ENCODE data around the gene PECR. TPM values are rescaled to one million over a fixed set of nuclear protein-coding genes. Genes with fewer than 3 reads are reported as not detected.

PECR gene
- total RNA-seq, 1 experiment from 2014 or later: 15.3 TPM

DNA sequence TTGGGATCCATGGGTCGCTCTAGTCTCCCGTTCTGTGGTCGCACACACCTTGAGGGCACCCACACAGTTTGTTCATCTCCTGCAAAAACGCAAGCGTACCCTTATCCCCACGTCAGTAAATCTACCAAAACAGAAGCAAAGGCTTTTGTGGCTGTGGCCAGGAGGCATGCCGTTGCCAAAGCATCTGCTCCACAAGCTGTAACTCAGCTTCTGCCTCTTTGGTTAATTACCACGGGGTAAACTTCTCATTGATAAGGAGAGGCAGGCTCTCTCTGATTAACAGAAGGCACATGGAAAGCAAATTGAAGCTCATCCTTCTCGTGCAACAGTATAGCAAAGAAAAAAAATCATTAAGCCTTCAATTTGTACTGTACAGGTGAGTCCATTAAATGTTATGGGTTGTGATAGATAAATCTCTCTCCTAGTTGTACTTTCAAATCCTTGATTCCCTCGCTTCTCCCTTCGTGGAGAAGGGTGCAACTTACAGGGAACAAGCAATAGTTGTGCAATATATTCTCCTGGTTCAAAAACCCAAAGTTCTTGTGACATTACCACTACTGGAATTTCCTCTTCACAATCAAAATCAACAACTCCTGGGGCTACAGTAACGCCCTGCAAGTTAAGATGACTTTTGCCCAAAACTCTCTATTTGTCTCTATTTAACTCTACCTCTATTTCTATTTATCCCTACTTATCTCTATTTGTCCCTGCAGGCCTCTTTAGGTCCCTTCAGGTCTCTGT, 10.3 kb downstream of the PECR start:
- no peak overlapping the region for H3K4me2 ChIP-seq (ENCODE audit: insufficient read depth, insufficient read length, low read length)

More for the DNA sequence above, 10.3 kb downstream of the PECR start:
- H3K14ac ChIP-seq (ENCODE audit: insufficient read depth, low read length): no peak overlapping the region
- H3K23me2 ChIP-seq (ENCODE audit: insufficient read length, low read depth, low read length, poor library complexity, severe bottlenecking): no peaks in the 10 kb centered on the region
- H4K5ac ChIP-seq (ENCODE audit: insufficient read length, low read depth, low read length): no peak overlapping the region
- H2AK5ac ChIP-seq (ENCODE audit: insufficient read length, low read length): no peak overlapping the region
- H3K4ac ChIP-seq (ENCODE audit: low read depth, low read length): no peak overlapping the region
- H3K9me3 ChIP-seq (ENCODE audit: control insufficient read depth, low read depth, low read length): no peaks in the 10 kb centered on the region
- H3K79me2 ChIP-seq (ENCODE audit: insufficient read depth, low read length): no peaks in the 10 kb centered on the region
- H3K27me3 ChIP-seq (ENCODE audit: insufficient read depth, low read length): no peaks in the 10 kb centered on the region
- no peak overlapping the region for H4K8ac ChIP-seq (replicated peaks; ENCODE audit: insufficient read length, low read depth, low read length)
- H3K18ac ChIP-seq (ENCODE audit: insufficient read length, low read depth, low read length): no peak overlapping the region
- Mint-ChIP-seq H3K36me3 (ENCODE audit: insufficient read depth in 1 of 3, low read depth in 3 of 3) (peaks cover 0 to 5% (median 2%) of the 10 kb centered on the region in 3 experiments; a peak in 5 of 7 replicates), H3K4me1 (peaks cover under 1 to 8% of the 10 kb centered on the region in 2 experiments), H3K9me3 (no peaks in the 10 kb centered on the region), H3K4me3 (no peak overlapping the region), H3K27ac (peak overlapping the region in 1 of 3 experiments; percentile 27; a peak in 1 of 7 replicates), H3K27me3 (ENCODE audit: low read depth) (no peaks in the 10 kb centered on the region)
- H2BK5ac ChIP-seq (ENCODE audit: insufficient read length, low read length): no peak overlapping the region
- no peaks in the 10 kb centered on the region for H4K20me1 ChIP-seq (ENCODE audit: control insufficient read depth, insufficient read depth, insufficient read length)
- H3K27ac ChIP-seq (ENCODE audit: insufficient read length, low read depth, low read length): no peak overlapping the region
- H3K23ac ChIP-seq (ENCODE audit: insufficient read length, low read depth, low read length): no peak overlapping the region
- H4K91ac ChIP-seq (ENCODE audit: insufficient read length, low read depth, low read length): no peak overlapping the region
- no peak overlapping the region for H2BK12ac ChIP-seq (ENCODE audit: insufficient read length, low read depth, low read length)
- no peak overlapping the region for H3K9ac ChIP-seq (ENCODE audit: extremely low read depth, insufficient read length, low read length)
- WGBS (ENCODE audit: extremely low coverage, insufficient read length, low lambda C conversion rate): no CpG with 5 or more reads among the region's 12 CpGs
- H2BK120ac ChIP-seq (ENCODE audit: low read depth, low read length, poor library complexity, severe bottlenecking): no peak overlapping the region
- H3K4me1 ChIP-seq (ENCODE audit: insufficient read depth, low read length): no peaks in the 10 kb centered on the region
- H2BK20ac ChIP-seq (ENCODE audit: low read depth, low read length, poor library complexity, severe bottlenecking): no peak overlapping the region
- H3K79me1 ChIP-seq (ENCODE audit: insufficient read depth, low read depth, low read length, poor library complexity, severe bottlenecking): no peaks in the 10 kb centered on the region
- DNase-seq: no peak
- H3K56ac ChIP-seq (ENCODE audit: insufficient read length, low read depth, low read length): no peak overlapping the region
- H2BK15ac ChIP-seq (ENCODE audit: low read depth, low read length): no peak overlapping the region
- no peak overlapping the region for H2AFZ ChIP-seq (ENCODE audit: low read length)
- TF ChIP-seq, protein P1, sequence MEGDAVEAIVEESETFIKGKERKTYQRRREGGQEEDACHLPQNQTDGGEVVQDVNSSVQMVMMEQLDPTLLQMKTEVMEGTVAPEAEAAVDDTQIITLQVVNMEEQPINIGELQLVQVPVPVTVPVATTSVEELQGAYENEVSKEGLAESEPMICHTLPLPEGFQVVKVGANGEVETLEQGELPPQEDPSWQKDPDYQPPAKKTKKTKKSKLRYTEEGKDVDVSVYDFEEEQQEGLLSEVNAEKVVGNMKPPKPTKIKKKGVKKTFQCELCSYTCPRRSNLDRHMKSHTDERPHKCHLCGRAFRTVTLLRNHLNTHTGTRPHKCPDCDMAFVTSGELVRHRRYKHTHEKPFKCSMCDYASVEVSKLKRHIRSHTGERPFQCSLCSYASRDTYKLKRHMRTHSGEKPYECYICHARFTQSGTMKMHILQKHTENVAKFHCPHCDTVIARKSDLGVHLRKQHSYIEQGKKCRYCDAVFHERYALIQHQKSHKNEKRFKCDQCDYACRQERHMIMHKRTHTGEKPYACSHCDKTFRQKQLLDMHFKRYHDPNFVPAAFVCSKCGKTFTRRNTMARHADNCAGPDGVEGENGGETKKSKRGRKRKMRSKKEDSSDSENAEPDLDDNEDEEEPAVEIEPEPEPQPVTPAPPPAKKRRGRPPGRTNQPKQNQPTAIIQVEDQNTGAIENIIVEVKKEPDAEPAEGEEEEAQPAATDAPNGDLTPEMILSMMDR (conservative IDR thresholded peaks at IDR 0.05): no peak
- no peak overlapping the region for H3T11ph ChIP-seq (ENCODE audit: low read length)

Measured in H9 (cell line).